T-cell (primary cell): ENCODE results near the gene KCNH2. TPM values are rescaled to one million over a fixed set of nuclear protein-coding genes. Genes with fewer than 3 reads are reported as not detected.

Experiments
- ATAC-seq, 4 experiments: fragments of 200-7000 bp in 3 of 4; fragments of 150-1000 bp in 1 of 4; cut with Tn5 transposase; replicated peaks in 1 of 4; 1 replicate in 3 of 4; 2 replicates in 1 of 4; pipeline ENCODE4 v1.10.0; 2021; ENCODE audit warnings: moderate library complexity in 3 of 4, mild to moderate bottlenecking in 2 of 4, moderate number of reproducible peaks in 1 of 4
- CTCF ChIA-PET, 2 donors: fragments of 300-600 bp; sonication (Branson Sonifier 250); formaldehyde crosslinking; loops; one replicate each; lab custom pipeline; 2022; ENCODE audit warnings: antibody characterized with exemption in 2 of 2; lab: Charles Lee
- POLR2A ChIA-PET, 2 donors: fragments of 300-600 bp; sonication (Branson Sonifier 250); formaldehyde crosslinking; loops; one replicate each; lab custom pipeline; 2022; ENCODE audit warnings: antibody characterized with exemption in 2 of 2; lab: Charles Lee
- DNase-seq, 35 experiments: peaks; one replicate each; pipeline versions ENCODE4 v3.0.0 to v3.0.0-alpha.2; 2013 to 2023
- H3K27ac ChIP-seq: one replicate; pipeline ENCODE4 v1.5.1; 2013; ENCODE audit warnings: low read length
- H3K27me3 ChIP-seq, 2 experiments: replicated peaks in 1 of 2; 1 replicate in 1 of 2; 2 replicates in 1 of 2; pipeline versions ENCODE4 v1.6.1 to v1.7.0; 2013; ENCODE audit warnings: low read length in 1 of 2, mixed read lengths in 1 of 2; ENCODE audit not compliant: control insufficient read depth in 2 of 2, insufficient read depth in 2 of 2; ENCODE audit errors: extremely low read depth in 1 of 2
- H3K36me3 ChIP-seq, 2 donors: 1 replicate in 1 of 2; 2 replicates in 1 of 2; pipeline versions ENCODE4 v1.6.1 to v1.7.0; 2013; ENCODE audit warnings: low read length in 1 of 2; ENCODE audit not compliant: control insufficient read depth in 2 of 2, insufficient read depth in 1 of 2; ENCODE audit errors: extremely low read depth in 1 of 2
- H3K4me1 ChIP-seq, 2 experiments: 1 replicate in 1 of 2; 2 replicates in 1 of 2; pipeline versions ENCODE4 v1.6.1 to v1.7.0; 2013; ENCODE audit warnings: low read length in 2 of 2, mixed read lengths in 1 of 2; ENCODE audit not compliant: insufficient read depth in 2 of 2, control insufficient read depth in 1 of 2; ENCODE audit errors: extremely low read depth in 1 of 2
- H3K4me3 ChIP-seq, 2 donors: 1 replicate in 1 of 2; 2 replicates in 1 of 2; pipeline versions ENCODE4 v1.5.1 to v1.7.0; 2013; ENCODE audit warnings: mild to moderate bottlenecking in 2 of 2, low read length in 1 of 2, moderate library complexity in 1 of 2; ENCODE audit not compliant: control insufficient read depth in 1 of 2; ENCODE audit errors: extremely low read depth in 1 of 2
- H3K9me3 ChIP-seq: 2 replicates; pipeline ENCODE4 v1.7.0; 2013
- H3K27ac Mint-ChIP-seq, 2 donors: one replicate each; pipeline ENCODE4 v1.8.0; 2020 to 2021; ENCODE audit warnings: mild to moderate bottlenecking in 2 of 2, mixed read lengths in 2 of 2
- H3K27me3 Mint-ChIP-seq, 2 donors: one replicate each; pipeline ENCODE4 v1.8.0; 2021 to 2022; ENCODE audit warnings: mixed read lengths in 2 of 2
- H3K36me3 Mint-ChIP-seq: one replicate; pipeline ENCODE4 v1.8.0; 2021; ENCODE audit warnings: mixed read lengths
- H3K4me1 Mint-ChIP-seq, 3 donors: one replicate each; pipeline ENCODE4 v1.8.0; 2020 to 2022; ENCODE audit warnings: mixed read lengths in 3 of 3, mild to moderate bottlenecking in 1 of 3
- H3K4me3 Mint-ChIP-seq, 3 donors: one replicate each; pipeline ENCODE4 v1.8.0; 2020 to 2022; ENCODE audit warnings: mild to moderate bottlenecking in 3 of 3, mixed read lengths in 3 of 3, moderate library complexity in 3 of 3
- H3K9me3 Mint-ChIP-seq, 3 donors: one replicate each; pipeline ENCODE4 v1.8.0; 2020 to 2022; ENCODE audit warnings: mixed read lengths in 3 of 3
- WGBS: methylation state at CpG from one replicate; pipeline ENCODE4 v1.1.5; 2013; ENCODE audit warnings: missing lambda C conversion rate; ENCODE audit not compliant: insufficient coverage; 5-methylcytosine and 5-hydroxymethylcytosine counted together
- total RNA-seq, 35 experiments: library from RNA in 6 of 35; stranded (reverse) in 6 of 35; fragments of 120-200 nt in 1 of 35; gene quantifications; one replicate each; pipeline versions ENCODE4 v1.2.1 to v1.2.4 and lab custom pipeline; 2013 to 2026

Gene KCNH2
- total RNA-seq, 5 donors from 2014 or later (not counting 1 experiment from before 2014, with no cell fraction given) = 2.9 to 4.6 (median 3.0) TPM

GRCh38 chr7:150986099-150986512, 8.0 kb upstream of the KCNH2 start:
- POLR2A ChIA-PET = interaction anchor here in 1 of 2 donors (0.6 kb wide), 1 partner anchor 42 kb away, joined by 3 read pairs; the partner anchor contains the start of gene ABCB8
- DNase-seq (peak in 16 of 35 experiments; percentile 29 to 73 (median 48)), ATAC-seq (peak in 3 of 4 experiments; percentile 46 to 60 (median 59))
- Mint-ChIP-seq H3K27ac (peak overlapping the region in 1 of 2 donors; percentile 28), H3K27me3 (peaks cover 14 to 19% of the 10 kb centered on the region in 2 donors), H3K4me3 (peak overlapping the region in 1 of 3 donors; percentile 42), H3K36me3 (peaks cover 10% of the 10 kb centered on the region), H3K4me1 (peaks cover 23 to 28% (median 27%) of the 10 kb centered on the region in 3 donors), H3K9me3 (peaks cover 5 to 14% (median 13%) of the 10 kb centered on the region in 3 donors)
- Histone ChIP-seq H3K36me3 (no peaks in the 10 kb centered on the region), H3K9me3 (no peaks in the 10 kb centered on the region), H3K27me3 (peaks cover 2 to 50% of the 10 kb centered on the region in 2 experiments), H3K4me1 (peaks cover 17 to 34% of the 10 kb centered on the region in 2 experiments), H3K4me3 (no peak overlapping the region), H3K27ac (no peak overlapping the region)
- CTCF ChIA-PET = interaction anchor here (0.7 to 1.9 kb wide), 7 partner anchors 9 to 23 kb away, joined by 3 to 5 read pairs (median 3); no protein-coding TSS in a partner anchor
- 9% methylated on average over 15 of the region's 16 CpGs for WGBS

DNA sequence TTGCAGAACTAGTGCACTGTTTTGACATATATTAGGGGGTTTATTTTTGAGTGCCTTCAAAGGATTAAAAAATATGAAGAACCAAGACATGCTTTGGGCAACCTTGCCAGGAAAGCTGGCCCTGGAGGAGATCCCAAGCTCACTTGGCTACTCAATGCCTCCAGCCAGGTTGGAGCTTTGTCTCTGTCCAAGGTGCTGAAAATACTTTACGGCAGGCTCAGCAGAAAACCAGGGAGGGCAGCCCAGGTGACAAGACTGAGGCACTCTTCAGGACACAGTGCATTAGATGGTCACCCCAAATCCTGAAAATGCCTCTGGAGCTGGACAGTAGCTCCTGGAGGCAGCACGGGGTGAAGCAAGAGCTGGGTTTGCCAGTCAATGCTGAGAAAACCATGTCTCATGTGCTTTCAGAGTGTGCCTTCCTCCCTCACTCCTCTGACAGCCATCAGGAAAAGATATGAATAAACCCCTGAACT, 5.8 kb upstream of the KCNH2 start:
- WGBS = 0% methylated on average over 1 of the region's 2 CpGs
- H3K27me3 ChIP-seq = peaks cover 2 to 62% of the 10 kb centered on the region in 2 experiments
- no peaks in the 10 kb centered on the region for H3K36me3 ChIP-seq
- H3K4me3 ChIP-seq = no peak overlapping the region
- CTCF ChIA-PET = interaction anchor here (0.5 to 1.9 kb wide), 8 partner anchors 8 to 105 kb away, joined by 3 to 8 read pairs (median 4); no protein-coding TSS in a partner anchor
- POLR2A ChIA-PET = no interaction called here
- DNase-seq (peak in 3 of 35 experiments; percentile 33 to 78 (median 39)), ATAC-seq (no peak)
- H3K9me3 Mint-ChIP-seq = no peaks in the 10 kb centered on the region
- H3K27ac Mint-ChIP-seq = no peak overlapping the region
- H3K4me1 Mint-ChIP-seq = peaks cover 24 to 28% (median 27%) of the 10 kb centered on the region in 3 donors
- no peak overlapping the region for H3K4me3 Mint-ChIP-seq
- H3K9me3 ChIP-seq = no peaks in the 10 kb centered on the region
- H3K4me1 ChIP-seq = peaks cover 17 to 39% of the 10 kb centered on the region in 2 experiments
- no peak overlapping the region for H3K27ac ChIP-seq
- H3K27me3 Mint-ChIP-seq = peaks cover 19 to 30% of the 10 kb centered on the region in 2 donors
- H3K36me3 Mint-ChIP-seq = no peaks in the 10 kb centered on the region

- no peaks in the 10 kb centered on the region for H3K36me3 ChIP-seq
- Mint-ChIP-seq H3K27me3 (peaks cover 24 to 39% of the 10 kb centered on the region in 2 donors), H3K4me1 (peaks cover 18 to 22% (median 21%) of the 10 kb centered on the region in 3 donors), H3K36me3 (no peaks in the 10 kb centered on the region), H3K9me3 (no peaks in the 10 kb centered on the region), H3K27ac (no peak overlapping the region), H3K4me3 (no peak overlapping the region)
- peaks cover 2 to 61% of the 10 kb centered on the region in 2 experiments for H3K27me3 ChIP-seq
- POLR2A ChIA-PET = no interaction called here
- CTCF ChIA-PET = no interaction called here
- H3K9me3 ChIP-seq = no peaks in the 10 kb centered on the region
- ATAC-seq = no peak
- DNase-seq = no peak
- H3K4me1 ChIP-seq = peaks cover 5 to 34% of the 10 kb centered on the region in 2 experiments
- H3K4me3 ChIP-seq = no peak overlapping the region
- WGBS = 50% methylated on average over 1 of the region's 3 CpGs
- no peak overlapping the region for H3K27ac ChIP-seq
Observed at GRCh38 chr7:150982351-150982750, 4.2 kb upstream of the KCNH2 start.

DNA sequence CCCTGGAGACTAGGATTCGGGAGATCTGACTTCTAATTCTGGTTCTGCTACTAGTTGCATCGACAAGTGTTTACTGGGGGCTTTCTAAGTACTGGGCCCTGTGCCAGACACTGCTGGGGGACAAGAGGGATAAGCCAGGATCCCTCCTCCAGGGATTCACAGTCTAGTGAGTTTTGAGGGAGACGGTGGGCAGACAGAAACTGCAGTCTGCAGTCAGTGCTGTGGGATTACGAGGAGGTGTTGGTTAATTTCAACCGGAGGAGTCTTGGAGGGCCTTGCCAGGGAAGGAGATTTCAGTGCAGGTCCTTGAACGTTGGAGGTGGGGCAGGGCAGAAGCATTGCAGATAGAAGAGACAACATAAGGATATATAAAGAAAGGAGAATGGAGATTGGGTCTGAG, 3.5 kb upstream of the KCNH2 start:
- H3K27me3 Mint-ChIP-seq = peaks cover 31 to 46% of the 10 kb centered on the region in 2 donors

GRCh38 chr7:150980663-150981062, 2.5 kb upstream of the KCNH2 start:
- Histone ChIP-seq H3K9me3 (no peaks in the 10 kb centered on the region), H3K4me3 (no peak overlapping the region), H3K36me3 (no peaks in the 10 kb centered on the region), H3K4me1 (peaks cover 5 to 31% of the 10 kb centered on the region in 2 experiments), H3K27ac (no peak overlapping the region), H3K27me3 (peaks cover 2 to 63% of the 10 kb centered on the region in 2 experiments)
- ATAC-seq (no peak), DNase-seq (no peak)
- 40% methylated on average over 1 of the region's 2 CpGs for WGBS
- H3K9me3 Mint-ChIP-seq = no peaks in the 10 kb centered on the region
- H3K4me3 Mint-ChIP-seq = no peak overlapping the region
- H3K27me3 Mint-ChIP-seq = peaks cover 31 to 51% of the 10 kb centered on the region in 2 donors
- ChIA-PET CTCF (interaction anchor here in 1 of 2 donors (0.5 kb wide), 1 partner anchor 16 kb away, joined by 5 read pairs; no protein-coding TSS in a partner anchor), POLR2A (no interaction called here)
- H3K4me1 Mint-ChIP-seq = peaks cover 23 to 27% (median 26%) of the 10 kb centered on the region in 3 donors
- no peak overlapping the region for H3K27ac Mint-ChIP-seq
- H3K36me3 Mint-ChIP-seq = no peaks in the 10 kb centered on the region

More for the DNA sequence above, 3.5 kb upstream of the KCNH2 start:
- no peak overlapping the region for H3K4me3 ChIP-seq
- H3K36me3 Mint-ChIP-seq = no peaks in the 10 kb centered on the region
- no peak overlapping the region for H3K27ac ChIP-seq
- H3K4me3 Mint-ChIP-seq = no peak overlapping the region
- ATAC-seq (no peak), DNase-seq (no peak)
- peaks cover 7 to 35% of the 10 kb centered on the region in 2 experiments for H3K4me1 ChIP-seq
- CTCF ChIA-PET = no interaction called here
- POLR2A ChIA-PET = no interaction called here
- H3K9me3 ChIP-seq = no peaks in the 10 kb centered on the region
- no peak overlapping the region for H3K27ac Mint-ChIP-seq
- H3K4me1 Mint-ChIP-seq = peaks cover 25 to 29% (median 28%) of the 10 kb centered on the region in 3 donors
- H3K9me3 Mint-ChIP-seq = no peaks in the 10 kb centered on the region
- WGBS = 90% methylated on average over 5 of the region's 6 CpGs
- H3K27me3 ChIP-seq = peaks cover 2 to 62% of the 10 kb centered on the region in 2 experiments
- no peaks in the 10 kb centered on the region for H3K36me3 ChIP-seq

DNA sequence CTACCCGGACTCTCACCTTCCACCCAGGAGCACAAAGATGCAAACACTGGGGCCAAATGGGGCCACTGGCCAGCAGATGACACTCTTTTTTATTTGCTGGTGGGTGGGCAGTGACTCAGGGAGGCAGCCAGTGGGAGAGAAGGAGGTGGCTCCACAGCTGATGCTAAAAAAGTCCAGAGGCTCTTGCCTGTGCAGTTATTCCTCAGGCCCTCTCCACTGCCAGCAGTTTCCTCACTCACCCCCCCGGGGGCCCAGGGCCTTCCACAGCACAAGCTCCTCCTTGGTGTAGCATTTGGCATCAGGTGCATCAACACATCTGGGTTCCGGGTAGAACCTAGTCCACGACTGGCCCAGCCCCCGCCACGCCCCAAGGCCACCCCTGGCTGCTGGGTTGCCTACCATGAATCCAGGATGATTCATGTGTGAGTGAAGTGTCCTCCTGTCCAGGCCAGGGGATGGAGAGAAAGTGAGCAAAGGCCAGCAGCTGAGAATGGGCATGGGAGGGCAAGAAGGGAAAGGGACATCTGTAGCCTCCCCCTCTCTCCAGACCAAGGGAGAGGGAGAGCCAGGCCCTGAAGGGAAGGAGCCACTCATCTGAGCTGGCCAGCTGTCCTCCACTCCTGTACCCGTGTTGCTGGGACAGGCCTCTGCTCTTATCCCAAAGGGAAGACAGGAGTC, 1.7 kb upstream of the KCNH2 start:
- no peaks in the 10 kb centered on the region for H3K9me3 Mint-ChIP-seq
- ChIA-PET CTCF (interaction anchor here in 1 of 2 donors (0.6 kb wide), 1 partner anchor 20 kb away, joined by 3 read pairs; no protein-coding TSS in a partner anchor), POLR2A (no interaction called here)
- H3K36me3 Mint-ChIP-seq = no peaks in the 10 kb centered on the region
- H3K4me3 Mint-ChIP-seq = peak overlapping the region in 1 of 3 donors; percentile 34
- no peak overlapping the region for H3K27ac ChIP-seq
- H3K4me1 ChIP-seq = peaks cover 8 to 38% of the 10 kb centered on the region in 2 experiments
- ATAC-seq (no peak), DNase-seq (no peak)
- H3K27me3 Mint-ChIP-seq = peaks cover 31 to 55% of the 10 kb centered on the region in 2 donors
- peaks cover 2 to 64% of the 10 kb centered on the region in 2 experiments for H3K27me3 ChIP-seq
- 83% methylated on average over 4 of the region's 7 CpGs for WGBS
- H3K4me1 Mint-ChIP-seq = peaks cover 25 to 29% (median 27%) of the 10 kb centered on the region in 3 donors
- H3K9me3 ChIP-seq = no peaks in the 10 kb centered on the region
- H3K4me3 ChIP-seq = no peak overlapping the region
- H3K36me3 ChIP-seq = no peaks in the 10 kb centered on the region
- H3K27ac Mint-ChIP-seq = no peak overlapping the region
